ENCODE results near the gene GLP1R. TPM values are rescaled to one million over a fixed set of nuclear protein-coding genes. Genes with fewer than 3 reads are reported as not detected.

The GLP1R gene
- total RNA-seq, 1 donor from 2014 or later = not detected

DNA sequence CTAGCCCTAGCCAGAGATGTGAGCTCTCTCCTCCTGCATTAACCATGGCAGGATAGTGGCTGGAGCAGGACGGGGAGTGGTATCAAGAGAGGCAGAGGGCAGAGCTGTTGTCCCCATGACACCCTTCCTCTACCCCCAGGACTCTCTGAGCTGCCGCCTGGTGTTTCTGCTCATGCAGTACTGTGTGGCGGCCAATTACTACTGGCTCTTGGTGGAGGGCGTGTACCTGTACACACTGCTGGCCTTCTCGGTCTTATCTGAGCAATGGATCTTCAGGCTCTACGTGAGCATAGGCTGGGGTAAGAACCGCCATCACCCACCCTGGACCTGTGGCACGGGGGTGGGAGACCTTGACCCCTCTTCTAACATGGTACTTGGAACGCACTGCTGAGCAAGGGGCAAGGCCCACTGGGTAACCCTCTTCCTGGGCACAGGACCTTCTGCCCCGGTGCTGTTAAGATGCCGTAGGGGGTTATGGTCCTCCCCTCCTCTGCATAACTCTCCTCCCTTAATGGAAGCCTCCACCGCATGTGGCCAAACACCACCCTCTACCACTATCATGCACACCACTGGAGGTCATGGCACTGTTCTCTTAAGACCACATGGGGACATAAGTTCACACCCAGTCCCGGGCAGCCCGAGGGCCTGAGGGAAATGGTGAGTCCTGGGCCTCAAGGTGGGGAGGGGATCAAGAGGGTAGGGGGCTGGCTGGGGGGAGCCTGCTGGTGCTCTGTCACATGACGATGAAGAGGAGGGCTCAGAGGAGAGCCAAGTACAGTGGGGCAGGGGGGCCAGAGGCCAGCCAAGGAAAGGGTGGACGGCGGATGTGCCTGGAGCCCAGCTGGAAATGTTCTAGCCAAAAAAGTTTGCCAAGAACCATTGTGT, 25.1 kb downstream of the GLP1R start:
- no peak for ATAC-seq (ENCODE audit: low read depth)
- DNase-seq = no peak
- Mint-ChIP-seq H3K9me3 (no peaks in the 10 kb centered on the region), H3K4me3 (no peak overlapping the region), H3K4me1 (no peaks in the 10 kb centered on the region), H3K27me3 (peaks cover 10% of the 10 kb centered on the region), H3K36me3 (ENCODE audit: low read depth) (no peaks in the 10 kb centered on the region), H3K27ac (no peak overlapping the region)
- intact Hi-C loops (cut with micrococcal nuclease) = no loop called here
- POLR2A ChIA-PET = no interaction called here
- no peak for TF ChIP-seq CTCF (IDR thresholded peaks at IDR 0.05)
- CTCF ChIA-PET = no interaction called here

GRCh38 chr6:39074486-39074885, 25.9 kb downstream of the GLP1R start:
- ChIA-PET POLR2A (no interaction called here), CTCF (no interaction called here)
- no peaks in the 10 kb centered on the region for H3K4me1 Mint-ChIP-seq
- no peaks in the 10 kb centered on the region for H3K36me3 Mint-ChIP-seq (ENCODE audit: low read depth)
- peaks cover 5% of the 10 kb centered on the region for H3K27me3 Mint-ChIP-seq
- no peak overlapping the region for H3K27ac Mint-ChIP-seq
- H3K9me3 Mint-ChIP-seq = no peaks in the 10 kb centered on the region
- TF ChIP-seq CTCF (IDR thresholded peaks at IDR 0.05) = no peak
- H3K4me3 Mint-ChIP-seq = no peak overlapping the region
- intact Hi-C loops (cut with micrococcal nuclease) = no loop called here
- no peak for ATAC-seq (ENCODE audit: low read depth)
- no peak for DNase-seq

DNA sequence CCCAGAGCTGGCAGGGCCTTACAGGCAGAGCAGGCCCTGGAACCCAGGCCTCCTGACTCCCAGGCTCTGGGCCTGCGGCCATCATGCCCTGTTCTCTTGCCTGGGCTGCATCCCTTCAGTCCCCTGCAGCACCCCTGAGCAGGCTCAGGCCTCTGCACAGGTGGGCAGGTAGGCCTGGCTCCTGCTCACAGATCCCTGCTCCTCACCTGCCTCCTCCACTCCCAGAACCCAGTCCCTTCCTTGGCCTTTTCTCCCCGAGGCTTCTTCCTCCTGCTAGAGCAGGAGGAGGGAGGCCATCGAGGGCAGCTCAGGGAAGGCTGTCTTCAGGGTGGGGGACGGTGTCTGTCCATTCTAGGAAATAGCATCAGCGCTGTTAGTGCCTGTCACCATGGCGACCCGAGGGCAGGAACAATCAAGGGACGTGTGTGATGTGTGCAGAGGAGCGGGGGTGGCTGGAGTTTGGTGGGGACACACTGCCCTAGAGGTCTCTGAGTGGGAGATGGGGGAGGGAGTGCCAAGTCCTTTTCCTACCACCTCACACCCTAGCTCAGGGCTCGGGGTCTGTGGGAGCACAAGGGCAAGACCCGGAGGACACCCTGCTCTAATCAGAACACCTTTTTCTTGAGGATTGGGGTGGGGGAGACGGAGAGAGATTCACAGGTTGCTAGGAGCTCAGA, 26.6 kb downstream of the GLP1R start:
- Mint-ChIP-seq H3K4me3 (no peak overlapping the region), H3K9me3 (no peaks in the 10 kb centered on the region), H3K27ac (no peak overlapping the region), H3K27me3 (peaks cover 5% of the 10 kb centered on the region), H3K36me3 (ENCODE audit: low read depth) (no peaks in the 10 kb centered on the region), H3K4me1 (no peaks in the 10 kb centered on the region)
- ChIA-PET CTCF (no interaction called here), POLR2A (no interaction called here)
- ATAC-seq (ENCODE audit: low read depth) = no peak
- no peak for TF ChIP-seq CTCF (IDR thresholded peaks at IDR 0.05)
- DNase-seq = no peak
- intact Hi-C loops (cut with micrococcal nuclease) = no loop called here

DNA sequence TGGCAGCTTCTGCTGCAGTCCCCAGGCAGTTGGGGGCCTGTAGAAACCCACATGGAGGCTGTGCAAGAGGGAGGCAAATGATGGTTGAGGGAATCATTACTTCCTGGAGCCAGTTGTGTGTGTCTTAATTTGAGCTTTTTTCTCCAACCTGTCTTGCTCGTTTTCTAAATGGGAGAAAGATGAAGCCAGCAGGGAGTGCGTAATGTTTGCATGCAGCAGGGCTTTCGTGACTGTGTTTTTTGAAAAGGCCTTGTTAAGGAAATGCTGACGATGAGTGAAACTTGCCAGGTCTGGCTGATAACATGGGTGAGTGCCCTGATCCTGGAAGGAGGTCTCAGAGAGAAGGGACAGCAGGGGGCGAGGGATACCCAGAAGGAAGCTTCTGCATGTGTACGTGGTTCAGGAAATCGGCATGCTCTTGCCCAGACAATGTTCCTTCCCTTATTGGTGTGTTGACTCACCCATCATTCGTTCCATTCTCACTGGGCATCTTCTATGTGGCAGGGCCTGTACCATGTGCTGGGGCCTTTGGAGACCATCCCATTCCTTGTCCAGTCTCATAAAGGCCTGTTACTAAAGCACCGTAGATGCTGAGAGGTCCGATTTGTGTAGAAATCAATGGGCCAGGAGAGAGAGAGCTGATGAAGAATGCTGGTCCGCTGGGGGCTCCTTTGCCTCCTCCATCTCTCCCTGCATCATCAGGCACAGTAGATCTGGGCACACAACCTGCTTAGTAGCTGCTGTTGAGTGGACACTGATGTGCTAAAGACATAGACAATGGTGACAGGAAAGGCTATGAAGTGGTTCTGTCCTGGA, 27.4 kb downstream of the GLP1R start:
- Mint-ChIP-seq H3K27ac (no peak overlapping the region), H3K9me3 (no peaks in the 10 kb centered on the region), H3K4me1 (no peaks in the 10 kb centered on the region), H3K27me3 (peaks cover 5% of the 10 kb centered on the region), H3K4me3 (no peak overlapping the region), H3K36me3 (ENCODE audit: low read depth) (no peaks in the 10 kb centered on the region)
- POLR2A ChIA-PET = no interaction called here
- ATAC-seq (ENCODE audit: low read depth) = no peak
- no peak for TF ChIP-seq CTCF (IDR thresholded peaks at IDR 0.05)
- CTCF ChIA-PET = interaction anchor here (1.1 kb wide), 1 partner anchor 12 kb away, joined by 3 read pairs; no protein-coding TSS in a partner anchor
- intact Hi-C loops (cut with micrococcal nuclease) = no loop called here
- DNase-seq = no peak
